ENCODE data around the gene WNT2B. TPM values are rescaled to one million over a fixed set of nuclear protein-coding genes. Genes with fewer than 3 reads are reported as not detected.

Gene WNT2B
- total and polyA plus RNA-seq, 12 donors, result 0.46 to 3.3 (median 2.2) TPM

GRCh38 chr1:112506731-112507130, 2.0 kb upstream of the WNT2B start:
- ATAC-seq, result no peak
- H3K4me3 ChIP-seq, result no peak overlapping the region
- intact Hi-C loops (cut with DNase I), result loop anchor here in 4 of 10 donors (5.0 to 10.0 kb wide), 4 partner anchors 58 to 198 kb away; partner anchors contain the start of genes CAPZA1 (in 2 of the 4), ST7L (in 2 of the 4) and RHOC (in 1 of the 4)
- peaks cover 0 to 87% (median 23%) of the 10 kb centered on the region in 7 donors for H3K27me3 ChIP-seq
- no peaks in the 10 kb centered on the region for H3K36me3 ChIP-seq
- 92% methylated on average over 8 of the region's 8 CpGs for WGBS, 2 donors
- TF ChIP-seq, protein P1, sequence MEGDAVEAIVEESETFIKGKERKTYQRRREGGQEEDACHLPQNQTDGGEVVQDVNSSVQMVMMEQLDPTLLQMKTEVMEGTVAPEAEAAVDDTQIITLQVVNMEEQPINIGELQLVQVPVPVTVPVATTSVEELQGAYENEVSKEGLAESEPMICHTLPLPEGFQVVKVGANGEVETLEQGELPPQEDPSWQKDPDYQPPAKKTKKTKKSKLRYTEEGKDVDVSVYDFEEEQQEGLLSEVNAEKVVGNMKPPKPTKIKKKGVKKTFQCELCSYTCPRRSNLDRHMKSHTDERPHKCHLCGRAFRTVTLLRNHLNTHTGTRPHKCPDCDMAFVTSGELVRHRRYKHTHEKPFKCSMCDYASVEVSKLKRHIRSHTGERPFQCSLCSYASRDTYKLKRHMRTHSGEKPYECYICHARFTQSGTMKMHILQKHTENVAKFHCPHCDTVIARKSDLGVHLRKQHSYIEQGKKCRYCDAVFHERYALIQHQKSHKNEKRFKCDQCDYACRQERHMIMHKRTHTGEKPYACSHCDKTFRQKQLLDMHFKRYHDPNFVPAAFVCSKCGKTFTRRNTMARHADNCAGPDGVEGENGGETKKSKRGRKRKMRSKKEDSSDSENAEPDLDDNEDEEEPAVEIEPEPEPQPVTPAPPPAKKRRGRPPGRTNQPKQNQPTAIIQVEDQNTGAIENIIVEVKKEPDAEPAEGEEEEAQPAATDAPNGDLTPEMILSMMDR (IDR thresholded peaks at IDR 0.05), result no peak
- no peaks in the 10 kb centered on the region for H3K9me3 ChIP-seq
- H3K27ac ChIP-seq, result no peak overlapping the region
- DNase-seq, result no peak
- H3K4me1 ChIP-seq, result peaks cover 6 to 41% (median 25%) of the 10 kb centered on the region in 9 donors

DNA sequence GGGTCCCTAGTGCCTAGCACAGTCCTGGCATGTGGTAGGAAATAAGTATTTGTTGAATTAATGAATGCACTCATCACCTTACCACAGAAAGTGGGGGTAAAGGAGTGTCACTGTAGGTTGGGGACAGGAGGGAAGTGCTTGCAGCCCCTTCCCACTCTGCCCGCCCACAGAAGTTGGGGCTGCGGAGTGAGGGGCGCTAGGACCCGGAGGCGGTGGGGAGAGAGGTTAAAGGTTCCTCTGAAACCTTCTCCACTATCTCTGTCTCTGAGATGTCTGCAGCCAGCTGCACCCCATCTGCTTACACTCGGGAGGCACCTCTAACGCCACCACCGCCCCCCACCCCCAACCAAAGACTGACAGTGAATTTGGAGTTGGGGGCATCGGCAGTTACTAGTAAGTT, 1.4 kb upstream of the WNT2B start:
- DNase-seq (no peak), ATAC-seq (no peak)
- TF ChIP-seq, protein P1 (IDR thresholded peaks at IDR 0.05), result no peak
- H3K27ac ChIP-seq, result no peak overlapping the region
- H3K9me3 ChIP-seq, result no peaks in the 10 kb centered on the region
- H3K36me3 ChIP-seq, result no peaks in the 10 kb centered on the region
- peaks cover 6 to 35% (median 20%) of the 10 kb centered on the region in 9 donors for H3K4me1 ChIP-seq
- WGBS, 2 donors, result 71 to 79% methylated on average over 9 of the region's 9 CpGs
- H3K4me3 ChIP-seq, result peak overlapping the region in 3 of 10 donors; percentile 53 to 62 (median 57)
- intact Hi-C loops (cut with DNase I), result loop anchor here in 4 of 10 donors (5.0 to 10.0 kb wide), 4 partner anchors 57 to 197 kb away; partner anchors contain the start of genes CAPZA1 (in 2 of the 4), ST7L (in 2 of the 4) and RHOC (in 1 of the 4)
- peaks cover 0 to 81% (median 23%) of the 10 kb centered on the region in 7 donors for H3K27me3 ChIP-seq

DNA sequence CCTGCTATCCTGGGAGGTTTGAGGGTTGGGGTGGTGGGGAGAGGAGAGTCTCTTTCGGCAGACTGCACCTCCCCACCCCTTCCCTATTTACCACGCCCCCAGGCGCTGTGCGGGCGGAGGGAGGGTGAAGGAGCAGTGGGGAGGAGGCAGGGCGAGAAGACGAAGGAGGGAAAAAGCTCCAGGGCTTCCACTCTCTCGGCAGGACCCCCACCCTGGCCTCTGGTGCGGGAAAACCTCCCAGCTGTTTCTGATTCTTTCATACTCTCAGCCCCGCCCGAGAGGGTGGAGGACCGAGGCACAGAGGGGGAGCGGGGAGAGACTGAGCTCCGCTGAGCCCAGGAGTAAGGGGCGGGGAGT, 866 bp upstream of the WNT2B start:
- Histone ChIP-seq H3K27me3 (peaks cover 0 to 75% (median 23%) of the 10 kb centered on the region in 7 donors), H3K27ac (no peak overlapping the region), H3K9me3 (no peaks in the 10 kb centered on the region), H3K36me3 (no peaks in the 10 kb centered on the region), H3K4me1 (peaks cover 6 to 29% (median 17%) of the 10 kb centered on the region in 9 donors), H3K4me3 (peak overlapping the region in 9 of 10 donors; percentile 42 to 62 (median 55))
- 0 to 3% methylated on average over 15 of the region's 15 CpGs for WGBS, 2 donors
- ATAC-seq (peak in 2 of 8 donors; percentile 3 to 53), DNase-seq (no peak)
- intact Hi-C loops (cut with DNase I), result loop anchor here in 4 of 10 donors (5.0 to 10.0 kb wide), 4 partner anchors 57 to 197 kb away; partner anchors contain the start of genes CAPZA1 (in 2 of the 4), ST7L (in 2 of the 4) and RHOC (in 1 of the 4)
- TF ChIP-seq, protein P1 (IDR thresholded peaks at IDR 0.05), result no peak

DNA sequence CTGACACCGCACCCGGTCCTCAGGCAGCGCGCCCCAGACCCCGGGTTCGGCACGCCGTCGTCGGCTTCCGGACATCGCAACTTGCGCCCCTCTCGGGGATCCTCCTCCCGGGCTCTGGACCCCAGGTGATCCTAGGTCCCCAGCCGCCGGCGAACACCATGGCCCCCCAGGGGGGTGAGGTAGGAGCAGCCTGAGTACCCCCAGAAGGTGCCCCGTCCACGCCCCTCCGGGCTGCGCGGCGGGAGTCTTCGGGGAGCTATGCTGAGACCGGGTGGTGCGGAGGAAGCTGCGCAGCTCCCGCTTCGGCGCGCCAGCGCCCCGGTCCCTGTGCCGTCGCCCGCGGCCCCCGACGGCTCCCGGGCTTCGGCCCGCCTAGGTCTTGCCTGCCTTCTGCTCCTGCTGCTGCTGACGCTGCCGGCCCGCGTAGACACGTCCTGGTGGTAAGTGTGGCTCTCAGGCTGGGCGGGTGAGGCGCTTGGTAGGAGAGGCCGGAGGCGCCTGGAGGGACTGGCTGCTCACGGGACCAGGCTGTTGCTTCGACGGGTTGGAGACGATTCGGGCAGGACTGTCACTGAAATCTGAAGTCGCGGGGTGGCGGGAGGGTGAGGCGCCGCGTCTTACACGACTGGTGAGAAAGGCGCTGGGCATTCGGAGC, 367 bp downstream of the WNT2B start:
- peaks cover 6 to 23% (median 14%) of the 10 kb centered on the region in 9 donors for H3K4me1 ChIP-seq
- no peaks in the 10 kb centered on the region for H3K9me3 ChIP-seq
- DNase-seq (no peak), ATAC-seq (peak in 3 of 8 donors; percentile 18 to 35 (median 19))
- no peak overlapping the region for H3K27ac ChIP-seq
- TF ChIP-seq, protein P1 (IDR thresholded peaks at IDR 0.05), result no peak
- intact Hi-C loops (cut with DNase I), result loop anchor here in 4 of 10 donors (5.0 to 10.0 kb wide), 4 partner anchors 56 to 196 kb away; partner anchors contain the start of genes CAPZA1 (in 2 of the 4), ST7L (in 2 of the 4) and RHOC (in 1 of the 4)
- H3K27me3 ChIP-seq, result peaks cover 0 to 63% (median 22%) of the 10 kb centered on the region in 7 donors
- peak overlapping the region; percentile 14 to 62 (median 54) for H3K4me3 ChIP-seq
- whole genome bisulfite sequencing, 2 donors, result 10 to 14% methylated on average over 65 to 66 of the region's 66 CpGs
- H3K36me3 ChIP-seq, result no peaks in the 10 kb centered on the region
